Measurements from ENCODE around the gene DVL1. TPM values are rescaled to one million over a fixed set of nuclear protein-coding genes. Genes with fewer than 3 reads are reported as not detected.

Gene DVL1
- total and polyA plus RNA-seq, 2 of the 13 experiments (the other 11 are each of a cell fraction or from before 2014, with no cell fraction given) = 30.8 to 60.4 TPM

- Histone ChIP-seq H3K36me3 (replicated peaks in 1 of 2; ENCODE audit: control insufficient read depth in 1 of 2, insufficient read depth in 2 of 2, low read length in 2 of 2) (peaks cover 13 to 26% of the 10 kb centered on the region in 2 experiments), H3K27me3 (ENCODE audit: control insufficient read depth in 1 of 2, insufficient read depth in 2 of 2, low read length in 2 of 2) (no peaks in the 10 kb centered on the region), H3K4me2 (ENCODE audit: low read depth, low read length) (no peak overlapping the region), H3K4me3 (replicated peaks in 1 of 3; ENCODE audit: insufficient read depth in 1 of 3, low read depth in 2 of 3, low read length in 3 of 3) (no peak overlapping the region), H3K9ac (ENCODE audit: insufficient read depth, low read depth, low read length) (no peak overlapping the region), H3K9me3 (ENCODE audit: low read length) (no peaks in the 10 kb centered on the region), H3K27ac (ENCODE audit: extremely low read length, insufficient read depth, low read length) (no peak overlapping the region), H3K79me2 (ENCODE audit: insufficient read depth, low read length) (peaks cover 13% of the 10 kb centered on the region), H3K4me1 (ENCODE audit: insufficient read depth, low read length) (peaks cover 18% of the 10 kb centered on the region), H2AFZ (ENCODE audit: low read length) (no peak overlapping the region), H4K20me1 (ENCODE audit: insufficient read depth, low read length) (peaks cover 12% of the 10 kb centered on the region; the same call in 1 of the 2 replicates)
- BruUV-seq (replicated peaks) = no TSS peak
- POLR2A ChIA-PET = no interaction called here
- intact Hi-C loops (cut with micrococcal nuclease; ENCODE audit: unreplicated experiment) = no loop called here
- no peak for ATAC-seq
- CTCF ChIA-PET (ENCODE audit: low intra/inter-chr PET ratio, low total read pairs) = no interaction called here
- 96% methylated on average over 23 of the region's 23 CpGs for WGBS (ENCODE audit: low lambda C conversion rate)
- DNase-seq (ENCODE audit: low spot score) = no peak
- in situ Hi-C loops (cut with HindIII; ENCODE audit: extremely low pct_ligation_motif_present, low pct_unique_long_range_greater_than_20kb) = no loop called here
- no peak for TF ChIP-seq NR2F2 (IDR thresholded peaks at IDR 0.05; ENCODE audit: borderline replicate concordance, low read depth)
- TF ChIP-seq ZFP82 (CRISPR knock-in tag; IDR thresholded peaks at IDR 0.05; ENCODE audit: borderline replicate concordance) = no peak
- TF ChIP-seq ZNF382 (CRISPR knock-in tag; IDR thresholded peaks at IDR 0.05; ENCODE audit: borderline replicate concordance) = no peak
- no peak for TF ChIP-seq ZSCAN9 (CRISPR knock-in tag; IDR thresholded peaks at IDR 0.05; ENCODE audit: borderline replicate concordance)
- TF ChIP-seq ZNF432 (CRISPR knock-in tag; IDR thresholded peaks at IDR 0.05; ENCODE audit: borderline replicate concordance) = no peak
- TF ChIP-seq ZNF20 (CRISPR knock-in tag; IDR thresholded peaks at IDR 0.05) = no peak
- no peak for TF ChIP-seq STAT6 (CRISPR knock-in tag; IDR thresholded peaks at IDR 0.05; ENCODE audit: borderline replicate concordance)
- no peak for TF ChIP-seq ZNF280D (CRISPR knock-in tag; IDR thresholded peaks at IDR 0.05)
- no peak for TF ChIP-seq ARID3A (IDR thresholded peaks at IDR 0.05; ENCODE audit: low read depth, low read length)
- TF ChIP-seq IRF2 (CRISPR knock-in tag; IDR thresholded peaks at IDR 0.05) = no peak
- no peak for TF ChIP-seq PRMT3 (CRISPR knock-in tag; IDR thresholded peaks at IDR 0.05; ENCODE audit: borderline replicate concordance, low read depth)
- no peak for TF ChIP-seq ZMYM3 (CRISPR knock-in tag; IDR thresholded peaks at IDR 0.05)
- no peak for TF ChIP-seq ZNF737 (CRISPR knock-in tag; IDR thresholded peaks at IDR 0.05; ENCODE audit: borderline replicate concordance)
- no peak for TF ChIP-seq ZNF841 (CRISPR knock-in tag; IDR thresholded peaks at IDR 0.05; ENCODE audit: borderline replicate concordance)
- TF ChIP-seq ZNF441 (CRISPR knock-in tag; IDR thresholded peaks at IDR 0.05; ENCODE audit: borderline replicate concordance) = no peak
- TF ChIP-seq KDM2A (CRISPR knock-in tag; IDR thresholded peaks at IDR 0.05; ENCODE audit: borderline replicate concordance, low read depth) = no peak
- TF ChIP-seq CCAR2 (optimal IDR thresholded peaks at IDR 0.05; ENCODE audit: low read depth, low read length) = no peak
- no peak for TF ChIP-seq ZNF232 (CRISPR knock-in tag; IDR thresholded peaks at IDR 0.05; ENCODE audit: borderline replicate concordance)
- TF ChIP-seq CAMTA2 (CRISPR knock-in tag; IDR thresholded peaks at IDR 0.05; ENCODE audit: borderline replicate concordance) = no peak
- no peak for FAIRE-seq
These were observed 9.0 kb downstream of the DVL1 start for GRCh38 chr1:1340185-1340584.

Data from HepG2 (cell line).